ENCODE data around the gene SPATA9. TPM values are rescaled to one million over a fixed set of nuclear protein-coding genes. Genes with fewer than 3 reads are reported as not detected.
A peak's percentile ranks its signal among the peaks of the same experiment; 100 is the strongest.

Gene SPATA9
- total RNA-seq, 1 experiment from 2014 or later, result 0.34 TPM

DNA sequence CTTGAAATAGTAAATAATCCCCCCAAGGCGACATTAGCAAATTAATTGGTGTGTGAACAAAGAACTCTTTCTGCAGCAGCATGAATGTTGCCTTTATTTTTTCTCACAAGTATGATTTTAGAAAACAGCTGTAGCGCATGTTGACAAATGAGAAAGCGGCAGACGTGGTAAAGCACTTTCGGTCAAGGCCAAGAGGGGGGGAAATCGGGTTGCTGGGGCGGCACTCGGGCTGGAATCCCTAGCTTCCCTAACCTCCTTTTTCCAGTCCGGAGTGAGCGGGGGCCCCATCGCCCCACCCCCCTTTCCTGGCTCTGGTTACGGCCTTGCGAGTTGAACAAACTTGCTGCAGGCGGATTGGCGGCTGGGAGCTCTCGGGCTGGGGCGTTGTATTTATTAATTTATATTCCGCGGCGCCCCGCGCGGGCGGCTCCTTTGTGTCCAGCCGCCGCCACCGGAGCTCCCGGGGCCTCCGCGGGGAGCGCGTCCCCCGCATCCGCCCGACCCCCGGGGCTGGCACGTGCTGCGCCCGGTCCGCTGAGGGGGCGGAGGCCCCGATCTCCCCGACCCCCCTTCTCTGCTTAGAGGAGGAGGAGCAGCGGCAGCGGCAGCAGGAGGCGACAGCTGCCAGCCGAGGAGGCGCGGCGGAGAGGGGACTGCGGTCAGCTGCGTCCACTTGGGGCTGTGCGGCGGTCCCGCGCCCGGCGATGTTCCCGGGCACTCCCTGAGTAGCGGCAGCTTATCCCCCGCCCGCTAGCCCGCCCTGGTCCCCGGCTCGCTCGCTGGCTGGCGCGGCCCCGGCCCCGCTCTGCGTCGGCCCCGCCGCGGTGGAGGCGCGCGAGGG lies 48.2 kb upstream of the SPATA9 start, which contains the start of gene RHOBTB3:
TSS of gene RHOBTB3 (plus strand) at position 607 of the 841 bp plus-strand sequence. CDS start 347 bp downstream, outside the sequence.
- Mint-ChIP-seq H3K27me3 (ENCODE audit: insufficient read depth, unreplicated experiment) (no peaks in the 10 kb centered on the region), H3K4me3 (ENCODE audit: unreplicated experiment) (peak within 1 kb of the TSS; percentile 96), H3K36me3 (ENCODE audit: insufficient read depth, unreplicated experiment) (peaks cover 21% of the 10 kb centered on the region), H3K27ac (ENCODE audit: unreplicated experiment) (peak within 1 kb of the TSS; percentile 94), H3K9me3 (ENCODE audit: unreplicated experiment) (no peaks in the 10 kb centered on the region), H3K4me1 (ENCODE audit: low read depth, unreplicated experiment) (peaks cover 38% of the 10 kb centered on the region)
- intact Hi-C loops (cut with micrococcal nuclease; ENCODE audit: unreplicated experiment), result loop anchor here (1.0 kb wide), 2 partner anchors 28 to 85 kb away; partner anchors contain the start of gene RFESD
- Histone ChIP-seq H3K27me3 (replicated peaks; ENCODE audit: control insufficient read depth, insufficient read depth, low read length) (no peaks in the 10 kb centered on the region), H3K36me3 (ENCODE audit: control insufficient read depth, insufficient read depth, low read length) (no peaks in the 10 kb centered on the region), H3K9me3 (no peaks in the 10 kb centered on the region), H3K4me1 (peaks cover 55% of the 10 kb centered on the region), H3K4me3 (ENCODE audit: low read depth, low read length) (peak within 1 kb of the TSS; percentile 97)
- DNase-seq, result peak; percentile 90 to 94
- POLR2A ChIA-PET, result interaction anchor here (0.6 to 2.8 kb wide), 6 partner anchors 21 to 1205 kb away, joined by 3 to 41 read pairs (median 3); partner anchors contain the start of gene RFESD
- CTCF ChIA-PET, result interaction anchor here (0.7 to 2.0 kb wide), 5 partner anchors 50 to 84 kb away, joined by 3 to 10 read pairs (median 4); partner anchors contain the start of gene RFESD
- TF ChIP-seq, protein P1, sequence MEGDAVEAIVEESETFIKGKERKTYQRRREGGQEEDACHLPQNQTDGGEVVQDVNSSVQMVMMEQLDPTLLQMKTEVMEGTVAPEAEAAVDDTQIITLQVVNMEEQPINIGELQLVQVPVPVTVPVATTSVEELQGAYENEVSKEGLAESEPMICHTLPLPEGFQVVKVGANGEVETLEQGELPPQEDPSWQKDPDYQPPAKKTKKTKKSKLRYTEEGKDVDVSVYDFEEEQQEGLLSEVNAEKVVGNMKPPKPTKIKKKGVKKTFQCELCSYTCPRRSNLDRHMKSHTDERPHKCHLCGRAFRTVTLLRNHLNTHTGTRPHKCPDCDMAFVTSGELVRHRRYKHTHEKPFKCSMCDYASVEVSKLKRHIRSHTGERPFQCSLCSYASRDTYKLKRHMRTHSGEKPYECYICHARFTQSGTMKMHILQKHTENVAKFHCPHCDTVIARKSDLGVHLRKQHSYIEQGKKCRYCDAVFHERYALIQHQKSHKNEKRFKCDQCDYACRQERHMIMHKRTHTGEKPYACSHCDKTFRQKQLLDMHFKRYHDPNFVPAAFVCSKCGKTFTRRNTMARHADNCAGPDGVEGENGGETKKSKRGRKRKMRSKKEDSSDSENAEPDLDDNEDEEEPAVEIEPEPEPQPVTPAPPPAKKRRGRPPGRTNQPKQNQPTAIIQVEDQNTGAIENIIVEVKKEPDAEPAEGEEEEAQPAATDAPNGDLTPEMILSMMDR (IDR thresholded peaks at IDR 0.05; ENCODE audit: insufficient read depth in 1 of 2, low read depth in 1 of 2, low read length in 1 of 2, severe bottlenecking in 1 of 2, unreplicated experiment in 1 of 2), result peak in 1 of 2 experiments; percentile 3
- BruUV-seq (replicated peaks), result TSS peak; percentile 22

DNA sequence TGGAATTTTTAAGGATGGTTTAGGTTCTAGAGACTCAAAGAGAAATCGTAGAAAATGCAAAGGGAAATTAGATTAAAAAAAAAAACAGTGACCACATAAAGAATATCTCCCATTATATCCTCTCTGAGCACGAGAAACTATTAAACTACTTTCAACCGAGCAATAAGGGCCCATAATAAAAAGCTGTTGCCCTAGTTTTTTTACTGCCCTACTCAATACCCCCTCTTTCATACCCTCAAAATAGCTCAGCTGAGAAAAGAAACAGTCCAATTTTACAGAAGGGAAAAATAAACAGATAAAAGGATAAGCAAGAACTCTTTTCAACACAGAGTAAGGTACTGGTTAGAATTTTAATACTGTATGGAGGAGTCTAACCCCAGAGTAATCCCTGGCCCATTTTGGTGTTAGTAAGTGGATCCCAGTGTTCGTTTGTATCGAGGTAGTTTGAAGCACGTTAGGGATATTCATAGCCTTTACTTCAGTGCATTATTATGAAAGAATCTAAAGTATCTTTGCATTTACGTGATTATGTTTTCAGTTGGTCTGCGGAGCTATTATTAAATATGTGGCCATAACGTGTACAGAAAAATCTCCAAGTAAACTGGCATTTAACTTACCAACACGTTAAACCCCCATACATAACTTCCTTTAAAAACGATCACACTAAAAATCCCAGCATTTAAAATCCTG lies 47.4 kb upstream of the SPATA9 start:
- H3K36me3 ChIP-seq (ENCODE audit: control insufficient read depth, insufficient read depth, low read length), result no peaks in the 10 kb centered on the region
- Mint-ChIP-seq H3K4me1 (ENCODE audit: low read depth, unreplicated experiment) (peaks cover 38% of the 10 kb centered on the region), H3K27ac (ENCODE audit: unreplicated experiment) (peak overlapping the region; percentile 94), H3K36me3 (ENCODE audit: insufficient read depth, unreplicated experiment) (peaks cover 21% of the 10 kb centered on the region), H3K4me3 (ENCODE audit: unreplicated experiment) (peak overlapping the region; percentile 96), H3K27me3 (ENCODE audit: insufficient read depth, unreplicated experiment) (no peaks in the 10 kb centered on the region), H3K9me3 (ENCODE audit: unreplicated experiment) (no peaks in the 10 kb centered on the region)
- ChIA-PET CTCF (interaction anchor here (1.0 to 2.0 kb wide), 4 partner anchors 49 to 84 kb away, joined by 3 to 10 read pairs (median 4); partner anchors contain the start of gene RFESD), POLR2A (interaction anchor here (0.9 to 2.8 kb wide), 5 partner anchors 20 to 84 kb away, joined by 3 to 41 read pairs (median 3); partner anchors contain the start of gene RFESD)
- TF ChIP-seq, protein P1 (IDR thresholded peaks at IDR 0.05; ENCODE audit: insufficient read depth in 1 of 2, low read depth in 1 of 2, low read length in 1 of 2, severe bottlenecking in 1 of 2, unreplicated experiment in 1 of 2), result no peak
- no TSS peak for BruUV-seq (replicated peaks)
- H3K4me3 ChIP-seq (ENCODE audit: low read depth, low read length), result peak overlapping the region; percentile 97
- no peak for DNase-seq
- H3K27me3 ChIP-seq (replicated peaks; ENCODE audit: control insufficient read depth, insufficient read depth, low read length), result no peaks in the 10 kb centered on the region
- H3K9me3 ChIP-seq, result no peaks in the 10 kb centered on the region
- intact Hi-C loops (cut with micrococcal nuclease; ENCODE audit: unreplicated experiment), result no loop called here
- peaks cover 63% of the 10 kb centered on the region for H3K4me1 ChIP-seq

Measured in Caco-2 (cell line).